ENCODE data around the gene SERPINB4. TPM values are rescaled to one million over a fixed set of nuclear protein-coding genes. Genes with fewer than 3 reads are reported as not detected.

SERPINB4 gene
- total RNA-seq, 4 donors from 2014 or later = 0.13 TPM; not detected in 3

DNA sequence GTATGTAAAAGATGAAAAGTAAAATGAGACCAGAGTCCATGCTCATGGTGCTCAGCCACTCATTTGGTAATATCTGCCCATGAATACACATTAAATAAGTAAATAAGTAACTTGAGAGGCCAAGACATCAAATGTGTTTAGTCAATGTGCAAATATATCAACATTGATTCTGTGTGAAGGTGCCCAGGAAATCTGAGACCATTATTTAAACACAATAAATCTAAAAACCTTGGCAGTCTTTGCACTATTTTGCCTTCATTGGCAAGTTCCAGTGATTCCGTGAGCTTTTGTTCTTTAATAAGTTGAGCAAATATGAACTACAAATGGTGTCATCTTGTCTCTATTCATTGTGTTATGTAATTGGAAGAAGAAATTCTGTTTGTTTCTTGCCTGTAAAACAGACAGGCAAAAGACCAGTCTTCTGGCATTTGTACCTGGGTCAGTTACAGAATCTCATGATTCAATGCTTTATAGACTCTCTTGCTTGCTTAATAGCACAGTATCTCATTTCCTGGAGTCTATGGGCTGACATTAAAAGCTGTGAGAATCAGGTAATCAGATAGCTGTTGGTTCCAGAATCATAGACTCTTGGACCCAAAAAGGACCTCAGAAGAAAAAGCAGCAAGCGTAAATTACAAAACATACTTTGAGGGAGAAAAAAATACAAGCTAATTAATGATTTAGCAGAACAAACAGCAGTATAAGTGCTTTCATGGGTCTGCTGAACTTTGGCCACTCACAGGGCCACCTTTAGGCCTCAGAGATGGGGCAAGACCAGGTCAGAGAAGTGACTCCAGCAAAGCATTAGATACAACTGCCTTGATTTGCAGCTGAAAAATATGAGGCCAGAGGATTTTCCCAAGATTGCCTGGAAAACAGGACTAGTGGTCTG lies 37.6 kb upstream of the SERPINB4 start:
- in situ Hi-C loops (cut with MboI; ENCODE audit: low sequenced_read_pairs in 4 of 4) (no loop called here), intact Hi-C loops (cut with DNase I; ENCODE audit: low total_unique reads) (no loop called here)
- Histone ChIP-seq H3K27ac (no peak overlapping the region), H3K4me1 (no peaks in the 10 kb centered on the region), H3K4me3 (no peak overlapping the region), H3K9me3 (no peaks in the 10 kb centered on the region), H3K36me3 (no peaks in the 10 kb centered on the region), H3K27me3 (no peaks in the 10 kb centered on the region)
- DNase-seq (no peak), ATAC-seq (no peak)
- TF ChIP-seq POLR2A (IDR thresholded peaks at IDR 0.05) (no peak), CTCF (IDR thresholded peaks at IDR 0.05 in 4 of 5, conservative IDR thresholded peaks at IDR 0.05 in 1 of 5) (no peak)

DNA sequence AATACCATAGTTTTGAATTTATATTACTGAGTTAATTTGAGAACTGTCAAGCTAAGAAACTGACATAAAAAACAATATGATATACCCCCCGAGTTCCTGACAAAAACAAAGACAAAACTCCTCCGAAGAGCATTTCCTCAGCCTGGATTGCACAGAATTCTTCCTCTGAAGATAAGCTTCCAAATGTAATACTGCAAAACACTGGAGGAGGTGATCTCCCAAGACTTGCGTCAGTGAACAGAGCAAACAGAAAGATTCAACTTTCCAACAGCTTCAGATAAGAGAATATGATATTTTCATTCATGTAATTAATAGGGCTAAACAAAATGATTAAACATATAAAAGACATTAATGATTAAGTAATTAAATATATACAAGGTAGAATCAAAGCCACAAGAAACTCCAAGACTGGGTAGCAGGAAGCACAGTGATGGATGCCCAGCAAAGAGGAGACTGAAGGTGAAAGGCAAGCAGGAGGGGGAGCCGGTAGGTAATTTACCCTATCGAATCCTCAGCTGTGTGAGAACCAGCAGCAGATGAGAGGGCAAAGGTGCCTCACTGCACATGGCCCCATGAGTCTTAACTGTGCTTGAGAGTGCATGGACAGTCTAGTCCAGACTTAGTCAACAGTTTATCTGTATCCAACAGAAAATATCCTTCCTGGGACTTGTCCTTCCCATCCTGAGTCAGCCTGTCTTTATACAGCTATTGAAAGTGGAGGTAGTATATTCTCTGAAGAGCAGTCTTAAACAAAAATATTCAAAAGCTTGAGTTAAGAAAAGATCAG lies 36.0 kb upstream of the SERPINB4 start:
- no peaks in the 10 kb centered on the region for H3K36me3 ChIP-seq
- H3K4me1 ChIP-seq = no peaks in the 10 kb centered on the region
- no peaks in the 10 kb centered on the region for H3K9me3 ChIP-seq
- intact Hi-C loops (cut with DNase I; ENCODE audit: low total_unique reads) = no loop called here
- DNase-seq = no peak
- H3K27me3 ChIP-seq = no peaks in the 10 kb centered on the region
- no peak for ATAC-seq
- no peak overlapping the region for H3K27ac ChIP-seq
- no peak overlapping the region for H3K4me3 ChIP-seq
- in situ Hi-C loops (cut with MboI; ENCODE audit: low sequenced_read_pairs in 4 of 4) = no loop called here
- TF ChIP-seq POLR2A (IDR thresholded peaks at IDR 0.05) = no peak
- no peak for TF ChIP-seq CTCF (IDR thresholded peaks at IDR 0.05 in 4 of 5, conservative IDR thresholded peaks at IDR 0.05 in 1 of 5)

- DNase-seq (no peak), ATAC-seq (no peak)
- in situ Hi-C loops (cut with MboI; ENCODE audit: low sequenced_read_pairs in 4 of 4) (no loop called here), intact Hi-C loops (cut with DNase I; ENCODE audit: low total_unique reads) (no loop called here)
- no peak overlapping the region for H3K4me3 ChIP-seq
- TF ChIP-seq CTCF (IDR thresholded peaks at IDR 0.05 in 4 of 5, conservative IDR thresholded peaks at IDR 0.05 in 1 of 5) (no peak), POLR2A (IDR thresholded peaks at IDR 0.05) (no peak)
- H3K36me3 ChIP-seq = no peaks in the 10 kb centered on the region
- no peak overlapping the region for H3K27ac ChIP-seq
- H3K27me3 ChIP-seq = no peaks in the 10 kb centered on the region
- no peaks in the 10 kb centered on the region for H3K4me1 ChIP-seq
- no peaks in the 10 kb centered on the region for H3K9me3 ChIP-seq
These were observed 33.6 kb upstream of the SERPINB4 start for GRCh38 chr18:63677500-63678225.

- Histone ChIP-seq H3K4me3 (no peak overlapping the region), H3K36me3 (no peaks in the 10 kb centered on the region), H3K4me1 (no peaks in the 10 kb centered on the region), H3K27ac (no peak overlapping the region), H3K27me3 (no peaks in the 10 kb centered on the region), H3K9me3 (no peaks in the 10 kb centered on the region)
- in situ Hi-C loops (cut with MboI; ENCODE audit: low sequenced_read_pairs in 4 of 4) = no loop called here
- TF ChIP-seq CTCF (IDR thresholded peaks at IDR 0.05 in 4 of 5, conservative IDR thresholded peaks at IDR 0.05 in 1 of 5) = no peak
- TF ChIP-seq POLR2A (IDR thresholded peaks at IDR 0.05) = no peak
- ATAC-seq (no peak), DNase-seq (no peak)
- intact Hi-C loops (cut with DNase I; ENCODE audit: low total_unique reads) = no loop called here
These were observed 32.7 kb upstream of the SERPINB4 start for GRCh38 chr18:63676526-63677323.

All from gastrocnemius medialis (tissue), 4 donors.